K562 (cell line): ENCODE data around the gene OTOA. TPM values are rescaled to one million over a fixed set of nuclear protein-coding genes. Genes with fewer than 3 reads are reported as not detected.
"Not testable (repeated sequence)": the region's sequence is repeated elsewhere in the genome, so short reads cannot be mapped to it uniquely, and the experiment has no call there.

Experiments used
- ATAC-seq: fragments of 200-7000 bp; cut with Tn5 transposase; 3 replicates; pipeline ENCODE4 v1.9.1; 2020; ENCODE audit warnings: moderate library complexity
- BruUV-seq: library from RNA; stranded (reverse); fragments of 400-500 nt; replicated peaks from 2 replicates; lab custom pipeline; 2021; lab: Mats Ljungman, UMichigan
- CTCF ChIA-PET: fragments of 300-600 bp; formaldehyde crosslinking; extraction: SDS; loops from one replicate; lab custom pipeline; 2021; ENCODE audit warnings: low intra/inter-chr PET ratio; lab: Yijun Ruan, JAX
- POLR2A ChIA-PET: fragments of 300-600, 350-650 bp; sonication (Branson Sonifier 250); formaldehyde crosslinking; extraction: SDS; loops from one replicate; lab custom pipeline; 2021; ENCODE audit warnings: antibody characterized with exemption, inconsistent platforms; lab: Yijun Ruan, JAX
- DNase-seq, 4 experiments: peaks; one replicate each; pipeline versions ENCODE4 v3.0.0 to v3.0.0-alpha.2; 2011 to 2018; ENCODE audit warnings: low spot score in 3 of 4, mixed read lengths in 3 of 4; ENCODE audit errors: extremely low read depth in 1 of 4
- FAIRE-seq: peaks from 2 replicates; lab custom pipeline; 2011; peaks lifted over from hg19 to GRCh38; lab: Jason Lieb, UNC
- H2AFZ ChIP-seq: 2 replicates; pipeline ENCODE4 v1.6.0; 2011; ENCODE audit warnings: low read depth, low read length, control low read depth, inconsistent platforms
- H3K27ac ChIP-seq: fragments of 200-600 bp; 3 replicates; pipeline ENCODE4 v1.8.0; 2011; ENCODE audit warnings: low read depth, mild to moderate bottlenecking, control low read depth, inconsistent platforms, low read length, moderate library complexity, mixed read lengths; ENCODE audit errors: extremely low read depth
- H3K27me3 ChIP-seq, 2 experiments: fragments of 300-600 bp in 1 of 2; 2 replicates in 1 of 2; 3 replicates in 1 of 2; pipeline versions ENCODE4 v1.6.0 to v1.8.0; 2011; ENCODE audit warnings: inconsistent platforms in 2 of 2, low read length in 2 of 2, mild to moderate bottlenecking in 1 of 2, mixed read lengths in 1 of 2, moderate library complexity in 1 of 2; ENCODE audit not compliant: control insufficient read depth in 2 of 2, insufficient read depth in 2 of 2
- H3K36me3 ChIP-seq: fragments of 300-600 bp; 3 replicates; pipeline ENCODE4 v1.8.0; 2011; ENCODE audit warnings: mild to moderate bottlenecking, low read length, inconsistent platforms; ENCODE audit not compliant: control insufficient read depth, insufficient read depth
- H3K4me1 ChIP-seq, 2 experiments: fragments of 200-600 bp in 1 of 2; replicated peaks in 1 of 2; 2 replicates in 1 of 2; 3 replicates in 1 of 2; pipeline versions ENCODE4 v1.5.1 to v1.8.0; 2011; ENCODE audit warnings: inconsistent platforms in 2 of 2, low read length in 2 of 2, mild to moderate bottlenecking in 1 of 2, mixed read lengths in 1 of 2, moderate library complexity in 1 of 2; ENCODE audit not compliant: control insufficient read depth in 2 of 2, insufficient read depth in 2 of 2
- H3K4me2 ChIP-seq: 2 replicates; pipeline ENCODE4 v1.6.1; 2011; ENCODE audit warnings: low read length, control low read depth, inconsistent platforms, mixed read lengths; ENCODE audit not compliant: insufficient read depth
- H3K4me3 ChIP-seq: fragments of 200-600 bp; sonication (generic), shearing (Covaris generic); 2 replicates; pipeline ENCODE4 v1.5.1; 2016; ENCODE audit warnings: control low read depth, inconsistent platforms
- H3K79me2 ChIP-seq: fragments of 200-600 bp; 3 replicates; pipeline ENCODE4 v1.8.0; 2011; ENCODE audit warnings: low read length, inconsistent platforms; ENCODE audit not compliant: control insufficient read depth, insufficient read depth
- H3K9ac ChIP-seq, 2 experiments: 2 replicates each; pipeline versions ENCODE4 v1.6.0 to v1.6.1; 2011; ENCODE audit warnings: low read depth in 2 of 2, low read length in 2 of 2, control low read depth in 1 of 2, inconsistent platforms in 1 of 2, mild to moderate bottlenecking in 1 of 2, mixed read lengths in 1 of 2; ENCODE audit not compliant: insufficient read depth in 1 of 2
- H3K9me1 ChIP-seq: one replicate; pipeline ENCODE4 v1.6.0; 2011; ENCODE audit warnings: inconsistent platforms, mild to moderate bottlenecking, low read length, moderate library complexity; ENCODE audit not compliant: control insufficient read depth, insufficient read depth
- H3K9me3 ChIP-seq: replicated peaks from 2 replicates; pipeline ENCODE4 v1.5.1; 2011; ENCODE audit warnings: low read depth, low read length, inconsistent platforms; ENCODE audit not compliant: control insufficient read depth, insufficient read depth
- H4K20me1 ChIP-seq: replicated peaks from 2 replicates; pipeline ENCODE4 v1.6.1; 2011; ENCODE audit warnings: low read length, inconsistent platforms, mixed read lengths; ENCODE audit not compliant: control insufficient read depth, insufficient read depth
- CEBPB ChIP-seq: fragments of 450-650 bp; IDR thresholded peaks from 2 replicates; pipeline ENCODE4 v1.6.1; 2016; ENCODE audit warnings: missing genetic modification characterization, missing compliant biosample characterization
- CEBPG ChIP-seq, 3 experiments: fragments of 200-800 bp in 1 of 3; sonication (Bioruptor generic) in 1 of 3; sonication (generic) in 1 of 3; formaldehyde crosslinking in 1 of 3; IDR thresholded peaks in 2 of 3; conservative IDR thresholded peaks in 1 of 3; 2 replicates each; pipeline versions ENCODE4 v1.6.1 to v1.8.0; 2016 to 2022; ENCODE audit warnings: missing compliant biosample characterization in 2 of 3, missing genetic modification characterization in 2 of 3, mild to moderate bottlenecking in 1 of 3, missing genetic modification reagents in 1 of 3
- MTA2 ChIP-seq: fragments of 450-650 bp; IDR thresholded peaks from 2 replicates; pipeline ENCODE4 v1.6.1; 2016; ENCODE audit warnings: low read depth
- PTTG1 ChIP-seq: fragments of 450-650 bp; IDR thresholded peaks from 2 replicates; pipeline ENCODE4 v1.6.1; 2016; ENCODE audit warnings: low read depth, mild to moderate bottlenecking, missing genetic modification characterization, missing compliant biosample characterization
- WGBS: fragments of 100-300 bp; shearing (Covaris generic); methylation state at CpG from one replicate; pipeline ENCODE4 v1.1.6; 2016; ENCODE audit warnings: low coverage, mixed read lengths; ENCODE audit not compliant: insufficient coverage; ENCODE audit errors: missing lambda C conversion rate; 5-methylcytosine and 5-hydroxymethylcytosine counted together
- in situ Hi-C: fragments of 300-500 bp; cut with MboI; formaldehyde crosslinking; loops from 4 replicates; pipeline ENCODE4 v1.15.0; 2018; ENCODE audit warnings: inconsistent platforms, mixed read lengths
- intact Hi-C: fragments of 100-400 bp; cut with micrococcal nuclease; formaldehyde crosslinking; loops from 2 replicates; pipeline ENCODE4 v1.14.2; 2022
- polyA plus RNA-seq, 8 experiments: library from polyadenylated mRNA; depleted of rRNA in 4 of 8; stranded (reverse) in 5 of 8; unstranded in 3 of 8; fragments of >200 nt; fragmentation: Nextera tagmentation in 2 of 8; fragmentation: Illumina TruSeq in 1 of 8; extraction: Ambion mirVana in 2 of 8; extraction: Trizol in 1 of 8; gene quantifications; 2 replicates each; pipeline versions ENCODE4 v1.2.1 to v1.2.3, GENCODE V29; 2011 to 2014; ENCODE audit warnings: inconsistent platforms in 1 of 8, missing spikeins in 1 of 8
- total RNA-seq, 7 experiments: library from RNA; depleted of rRNA in 6 of 7; stranded (reverse); fragments of >200 nt in 6 of 7; fragmentation: Illumina TruSeq in 2 of 7; extraction: Trizol in 2 of 7; gene quantifications; 2 replicates each; pipeline versions ENCODE4 v1.2.1 to v1.2.3, GENCODE V29; 2011 to 2021; ENCODE audit warnings: low replicate concordance in 1 of 7
- TF ChIP-seq, protein P1 (sequence below), 2 experiments: fragments of 450-650 bp in 1 of 2; sonication (generic) in 1 of 2; formaldehyde crosslinking in 1 of 2; IDR thresholded peaks; 2 replicates each; pipeline versions ENCODE4 v1.7.1 to v1.9.0; 2016 to 2022; ENCODE audit warnings: inconsistent platforms in 1 of 2, mild to moderate bottlenecking in 1 of 2, missing genetic modification reagents in 1 of 2

The OTOA gene
- total and polyA plus RNA-seq, 9 of the 15 experiments (the other 6 are each of a cell fraction or from before 2014, with no cell fraction given): 0.04 TPM; not detected in 8

DNA sequence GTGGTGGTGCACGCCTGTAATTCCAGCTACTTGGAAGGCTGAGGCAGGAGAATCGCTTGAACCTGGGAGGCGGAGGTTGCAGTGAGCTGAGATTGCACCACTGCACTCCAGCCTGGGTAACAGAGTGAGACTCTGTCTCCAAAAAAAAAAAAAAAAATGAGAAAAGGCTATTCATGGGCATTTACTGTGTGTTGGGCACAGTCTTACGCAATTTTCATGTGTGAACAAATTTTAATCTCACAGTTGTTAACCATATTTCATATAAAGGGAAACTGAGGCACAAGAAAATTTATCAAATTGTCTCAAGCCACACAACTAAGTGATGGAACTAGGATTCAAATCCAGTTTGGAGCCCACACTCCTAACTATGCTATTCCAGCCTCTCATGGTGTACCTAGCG, 16.9 kb downstream of the OTOA start:
- DNase-seq; FAIRE-seq; H3K9me1 ChIP-seq; H3K4me3 ChIP-seq; BruUV-seq; CTCF ChIA-PET; H3K79me2 ChIP-seq; POLR2A ChIA-PET; H2AFZ ChIP-seq; H3K4me1 ChIP-seq; H4K20me1 ChIP-seq; ATAC-seq; H3K36me3 ChIP-seq; in situ Hi-C loops; H3K4me2 ChIP-seq; H3K9me3 ChIP-seq; H3K27me3 ChIP-seq; H3K9ac ChIP-seq; H3K27ac ChIP-seq; intact Hi-C loops; TF ChIP-seq CEBPG (CRISPR knock-in tag; IDR thresholded peaks at IDR 0.05): not testable (repeated sequence)
- TF ChIP-seq CEBPG (tag; conservative IDR thresholded peaks at IDR 0.05 in 1 of 2, IDR thresholded peaks at IDR 0.05 in 1 of 2) (0 out of 4 replicates have a peak, but pooled peaks of 1 of the 2 experiments have one; percentile 20), CEBPB (tag) (0 out of 2 replicates have a peak, but pooled peaks have one; percentile 46)
- WGBS: 0% methylated on average over 3 of the region's 5 CpGs

DNA sequence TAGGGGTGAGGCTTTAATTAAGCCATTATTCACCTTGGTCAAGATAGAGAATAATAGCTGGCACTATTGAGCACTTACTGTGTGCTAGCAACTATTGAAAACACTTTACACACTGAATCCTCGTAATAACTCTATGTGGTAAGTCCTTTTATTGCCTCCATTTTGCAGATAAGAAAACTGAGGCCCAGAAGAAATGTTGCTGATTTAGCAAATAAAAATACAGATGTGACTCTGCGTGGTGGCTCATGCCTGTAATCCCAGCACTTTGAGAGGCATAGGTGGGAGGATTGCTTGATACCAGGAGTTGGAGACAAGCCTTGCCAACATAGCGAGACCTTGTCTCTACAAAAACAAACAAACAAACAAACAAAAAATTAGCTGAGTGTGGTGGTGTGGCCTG, 19.4 kb downstream of the OTOA start:
- ATAC-seq: no peak
- CTCF ChIA-PET: no interaction called here
- intact Hi-C loops: no loop called here
- no peak for FAIRE-seq
- Histone ChIP-seq H3K27ac (no peak overlapping the region), H3K4me3 (no peak overlapping the region), H3K9me1 (no peaks in the 10 kb centered on the region), H3K9ac (no peak overlapping the region), H4K20me1 (no peaks in the 10 kb centered on the region; the same call in 1 of the 2 replicates), H3K27me3 (peaks cover 0 to 8% of the 10 kb centered on the region in 2 experiments; a peak in 2 of 5 replicates), H3K4me1 (no peaks in the 10 kb centered on the region; a peak in 1 of 5 replicates), H2AFZ (no peak overlapping the region), H3K4me2 (no peak overlapping the region), H3K36me3 (no peaks in the 10 kb centered on the region), H3K9me3 (no peaks in the 10 kb centered on the region), H3K79me2 (no peaks in the 10 kb centered on the region)
- WGBS: 0% methylated on average over 2 of the region's 3 CpGs
- DNase-seq: no peak
- BruUV-seq: no TSS peak
- in situ Hi-C loops: no loop called here
- POLR2A ChIA-PET: no interaction called here
- TF ChIP-seq MTA2 (no peak), PTTG1 (tag) (no peak)
- TF ChIP-seq, protein P1, sequence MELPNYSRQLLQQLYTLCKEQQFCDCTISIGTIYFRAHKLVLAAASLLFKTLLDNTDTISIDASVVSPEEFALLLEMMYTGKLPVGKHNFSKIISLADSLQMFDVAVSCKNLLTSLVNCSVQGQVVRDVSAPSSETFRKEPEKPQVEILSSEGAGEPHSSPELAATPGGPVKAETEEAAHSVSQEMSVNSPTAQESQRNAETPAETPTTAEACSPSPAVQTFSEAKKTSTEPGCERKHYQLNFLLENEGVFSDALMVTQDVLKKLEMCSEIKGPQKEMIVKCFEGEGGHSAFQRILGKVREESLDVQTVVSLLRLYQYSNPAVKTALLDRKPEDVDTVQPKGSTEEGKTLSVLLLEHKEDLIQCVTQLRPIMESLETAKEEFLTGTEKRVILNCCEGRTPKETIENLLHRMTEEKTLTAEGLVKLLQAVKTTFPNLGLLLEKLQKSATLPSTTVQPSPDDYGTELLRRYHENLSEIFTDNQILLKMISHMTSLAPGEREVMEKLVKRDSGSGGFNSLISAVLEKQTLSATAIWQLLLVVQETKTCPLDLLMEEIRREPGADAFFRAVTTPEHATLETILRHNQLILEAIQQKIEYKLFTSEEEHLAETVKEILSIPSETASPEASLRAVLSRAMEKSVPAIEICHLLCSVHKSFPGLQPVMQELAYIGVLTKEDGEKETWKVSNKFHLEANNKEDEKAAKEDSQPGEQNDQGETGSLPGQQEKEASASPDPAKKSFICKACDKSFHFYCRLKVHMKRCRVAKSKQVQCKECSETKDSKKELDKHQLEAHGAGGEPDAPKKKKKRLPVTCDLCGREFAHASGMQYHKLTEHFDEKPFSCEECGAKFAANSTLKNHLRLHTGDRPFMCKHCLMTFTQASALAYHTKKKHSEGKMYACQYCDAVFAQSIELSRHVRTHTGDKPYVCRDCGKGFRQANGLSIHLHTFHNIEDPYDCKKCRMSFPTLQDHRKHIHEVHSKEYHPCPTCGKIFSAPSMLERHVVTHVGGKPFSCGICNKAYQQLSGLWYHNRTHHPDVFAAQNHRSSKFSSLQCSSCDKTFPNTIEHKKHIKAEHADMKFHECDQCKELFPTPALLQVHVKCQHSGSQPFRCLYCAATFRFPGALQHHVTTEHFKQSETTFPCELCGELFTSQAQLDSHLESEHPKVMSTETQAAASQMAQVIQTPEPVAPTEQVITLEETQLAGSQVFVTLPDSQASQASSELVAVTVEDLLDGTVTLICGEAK (IDR thresholded peaks at IDR 0.05): no peak
- TF ChIP-seq, protein P1 (CRISPR knock-in tag; IDR thresholded peaks at IDR 0.05): no peak
